ENCODE results near the gene MTERF1.

MTERF1 gene

GRCh38 chr7:91846436-91846835 lies 34.1 kb downstream of the MTERF1 start:
- no peak for DNase-seq
- in situ Hi-C loops (cut with HindIII; ENCODE audit: low pct_ligation_motif_present, low pct_unique_long_range_greater_than_20kb, low sequenced_read_pairs), result no loop called here

- in situ Hi-C loops (cut with HindIII; ENCODE audit: low pct_ligation_motif_present, low pct_unique_long_range_greater_than_20kb, low sequenced_read_pairs), result no loop called here
- no peak for DNase-seq
Observed at GRCh38 chr7:91843831-91844230, 36.7 kb downstream of the MTERF1 start.

- DNase-seq, result no peak
- in situ Hi-C loops (cut with HindIII; ENCODE audit: low pct_ligation_motif_present, low pct_unique_long_range_greater_than_20kb, low sequenced_read_pairs), result no loop called here
Observed at GRCh38 chr7:91838439-91838838, 42.1 kb downstream of the MTERF1 start.

- in situ Hi-C loops (cut with HindIII; ENCODE audit: low pct_ligation_motif_present, low pct_unique_long_range_greater_than_20kb, low sequenced_read_pairs), result no loop called here
- no peak for DNase-seq
Observed at GRCh38 chr7:91837397-91838070, 43.0 kb downstream of the MTERF1 start.

- in situ Hi-C loops (cut with HindIII; ENCODE audit: low pct_ligation_motif_present, low pct_unique_long_range_greater_than_20kb, low sequenced_read_pairs), result no loop called here
- DNase-seq, result no peak
Observed at GRCh38 chr7:91835826-91836368, 44.6 kb downstream of the MTERF1 start.

- in situ Hi-C loops (cut with HindIII; ENCODE audit: low pct_ligation_motif_present, low pct_unique_long_range_greater_than_20kb, low sequenced_read_pairs), result no loop called here
- no peak for DNase-seq
Observed at GRCh38 chr7:91835091-91835825, 45.2 kb downstream of the MTERF1 start.

- DNase-seq, result no peak
- in situ Hi-C loops (cut with HindIII; ENCODE audit: low pct_ligation_motif_present, low pct_unique_long_range_greater_than_20kb, low sequenced_read_pairs), result no loop called here
Observed at GRCh38 chr7:91832493-91833045, 47.9 kb downstream of the MTERF1 start.

- no peak for DNase-seq
- in situ Hi-C loops (cut with HindIII; ENCODE audit: low pct_ligation_motif_present, low pct_unique_long_range_greater_than_20kb, low sequenced_read_pairs), result no loop called here
Observed at GRCh38 chr7:91827169-91827568, 53.3 kb downstream of the MTERF1 start.

- in situ Hi-C loops (cut with HindIII; ENCODE audit: low pct_ligation_motif_present, low pct_unique_long_range_greater_than_20kb, low sequenced_read_pairs), result no loop called here
- DNase-seq, result no peak
Observed at GRCh38 chr7:91826377-91826776, 54.1 kb downstream of the MTERF1 start.

- in situ Hi-C loops (cut with HindIII; ENCODE audit: low pct_ligation_motif_present, low pct_unique_long_range_greater_than_20kb, low sequenced_read_pairs), result no loop called here
- no peak for DNase-seq
Observed at GRCh38 chr7:91824201-91824600, 56.3 kb downstream of the MTERF1 start.
